CD4-positive, alpha-beta T cell treated with Interferon gamma for 1 hour (primary cell): ENCODE measurements around the gene PBX3.
A peak's percentile ranks its signal among the peaks of the same experiment; 100 is the strongest.
"Not testable (repeated sequence)": the region's sequence is repeated elsewhere in the genome, so short reads cannot be mapped to it uniquely, and the experiment has no call there.

ENCODE experiments used
- DNase-seq: peaks from one replicate; pipeline ENCODE4 v3.0.0-alpha.2; 2020

Gene PBX3

DNA sequence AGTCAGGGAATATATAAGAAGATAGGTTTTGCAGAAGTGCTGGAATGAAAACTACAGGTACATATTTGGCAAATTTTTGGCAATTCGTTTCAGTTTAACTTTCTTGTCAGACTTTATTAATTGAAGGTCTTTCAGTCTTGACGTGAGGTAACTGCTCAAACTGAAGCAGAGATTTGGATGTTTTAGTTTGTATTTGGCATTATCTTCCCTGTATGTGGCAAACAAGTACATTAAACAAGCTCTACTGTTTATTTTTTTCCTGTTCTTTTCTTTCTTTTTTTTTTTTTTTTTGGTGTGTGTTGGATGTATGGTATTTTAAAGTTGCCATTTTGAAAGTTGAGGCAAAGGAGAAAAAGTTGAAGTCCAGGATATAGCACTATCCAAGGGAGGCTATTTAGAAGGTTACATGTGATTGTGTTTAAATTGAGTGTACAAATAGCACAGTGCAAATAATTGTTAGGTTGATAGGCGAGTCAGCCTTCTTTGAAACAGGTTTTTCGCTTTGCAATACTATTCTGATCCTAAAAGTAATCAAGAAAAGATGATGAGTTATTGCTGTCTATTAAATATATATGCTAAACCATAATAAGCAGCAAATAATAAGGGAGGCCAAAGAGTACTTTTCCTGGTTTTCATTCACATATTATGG lies 2.2 kb downstream of the PBX3 start:
- DNase-seq: no peak

DNA sequence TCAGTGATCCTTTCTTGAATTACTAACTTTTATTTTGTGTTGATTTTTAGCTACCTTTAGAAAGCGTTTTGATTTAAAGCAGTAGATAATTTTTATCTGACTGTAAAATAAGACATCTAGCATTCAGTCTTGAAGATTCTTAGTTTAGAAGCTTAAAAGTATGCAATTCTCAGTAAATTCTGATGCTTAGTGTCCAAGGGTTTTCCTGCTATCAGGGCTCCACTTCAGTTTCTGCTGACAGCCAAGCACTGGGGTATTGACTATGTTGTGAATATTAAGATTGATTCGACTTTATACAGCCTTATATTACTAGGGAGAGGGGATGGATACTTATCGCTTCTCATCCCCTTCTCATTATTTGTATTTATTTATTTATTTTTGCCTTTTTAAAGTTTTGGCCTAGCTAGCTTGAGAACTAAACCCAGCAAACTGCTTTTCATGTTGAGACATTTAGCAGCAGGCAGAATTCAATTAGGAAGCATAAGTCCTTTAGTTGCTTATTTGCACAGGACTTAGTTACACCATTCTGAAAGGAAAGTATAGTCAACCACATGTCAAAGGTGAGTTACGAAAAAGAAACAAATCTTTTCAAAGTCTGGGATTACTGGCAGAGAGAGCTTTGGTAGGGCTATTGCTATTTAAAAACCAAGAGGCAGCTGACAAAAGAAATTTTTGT lies 2.9 kb downstream of the PBX3 start:
- DNase-seq: no peak

DNA sequence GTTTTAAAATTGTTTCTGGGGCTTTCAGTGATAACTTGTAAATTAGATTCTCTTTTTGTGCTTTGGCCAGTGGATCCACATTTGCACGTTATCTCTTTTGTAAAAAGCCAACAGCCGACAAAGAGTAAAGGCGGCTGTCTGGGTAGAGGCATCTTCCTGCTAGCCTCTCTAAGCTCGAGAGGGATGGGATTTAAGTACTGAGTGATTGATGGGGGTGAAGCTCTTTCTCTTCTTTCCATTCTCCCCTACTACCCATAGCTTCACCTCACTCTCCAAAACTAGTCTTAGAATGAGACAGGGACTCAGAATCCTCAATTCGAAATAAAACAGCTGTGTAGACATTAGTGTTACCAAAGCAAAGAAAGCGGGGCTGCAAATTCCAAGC lies 3.4 kb downstream of the PBX3 start:
- DNase-seq: no peak

- no peak for DNase-seq
Observed at GRCh38 chr9:125752070-125752628, 5.0 kb downstream of the PBX3 start.

DNA sequence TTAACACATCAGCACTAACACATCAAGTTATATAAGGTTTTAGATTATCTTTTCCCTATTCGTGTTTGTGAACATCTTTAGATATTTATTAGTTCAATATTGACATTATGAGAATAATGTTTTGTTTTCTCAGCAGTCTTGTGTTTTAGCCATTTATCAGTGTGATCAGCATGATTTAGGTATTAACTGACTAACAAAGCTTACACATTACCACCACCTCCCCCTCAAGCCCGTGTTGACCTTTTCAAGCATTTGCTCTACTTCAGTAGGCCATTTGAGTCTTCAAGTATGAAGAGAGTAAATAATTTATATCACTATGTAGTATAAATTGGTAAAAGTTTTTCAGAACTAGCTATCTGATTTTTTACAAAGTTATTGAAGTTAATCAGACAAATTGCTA lies 6.9 kb downstream of the PBX3 start:
- DNase-seq: no peak

DNA sequence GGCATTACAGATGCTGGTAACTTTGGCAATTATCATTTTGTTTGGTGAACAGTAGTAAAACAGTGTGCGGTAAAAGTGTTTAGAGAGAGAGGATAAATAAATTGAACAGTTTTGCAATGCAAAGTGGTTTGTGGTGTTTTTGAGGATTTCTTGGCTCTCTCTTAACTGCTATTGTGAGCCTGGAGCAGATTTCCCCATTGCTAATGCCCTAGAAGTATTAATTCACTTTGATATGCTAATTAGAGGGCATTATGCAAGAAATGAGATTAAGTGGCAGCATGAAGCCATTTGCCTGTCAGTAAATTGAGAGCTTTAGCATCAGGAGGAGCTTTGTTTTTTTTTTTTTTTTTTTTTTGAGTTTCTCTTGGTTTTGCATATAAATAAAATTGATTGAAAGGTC lies 8.2 kb downstream of the PBX3 start:
- DNase-seq: no peak

GRCh38 chr9:125756518-125756917 lies 9.3 kb downstream of the PBX3 start:
- DNase-seq: no peak

DNA sequence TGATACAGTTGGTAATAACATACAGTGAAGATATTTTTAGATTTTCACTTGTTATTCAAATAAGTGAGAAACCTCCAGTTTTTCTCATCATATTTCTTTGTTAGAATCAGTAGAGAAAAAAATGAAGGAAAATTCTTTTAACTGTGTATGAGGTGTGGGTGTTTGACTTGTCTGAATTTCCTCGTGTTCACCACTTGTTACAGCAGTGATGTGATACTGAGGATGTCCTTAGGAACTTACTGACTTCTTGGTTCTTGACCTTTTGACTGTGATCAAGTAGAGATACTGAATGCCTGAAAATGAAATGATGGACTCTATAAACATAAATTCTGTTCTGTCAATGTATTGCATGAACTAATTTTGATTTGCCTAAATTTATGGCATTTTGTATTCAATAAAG lies 10.7 kb downstream of the PBX3 start:
- DNase-seq: no peak

DNA sequence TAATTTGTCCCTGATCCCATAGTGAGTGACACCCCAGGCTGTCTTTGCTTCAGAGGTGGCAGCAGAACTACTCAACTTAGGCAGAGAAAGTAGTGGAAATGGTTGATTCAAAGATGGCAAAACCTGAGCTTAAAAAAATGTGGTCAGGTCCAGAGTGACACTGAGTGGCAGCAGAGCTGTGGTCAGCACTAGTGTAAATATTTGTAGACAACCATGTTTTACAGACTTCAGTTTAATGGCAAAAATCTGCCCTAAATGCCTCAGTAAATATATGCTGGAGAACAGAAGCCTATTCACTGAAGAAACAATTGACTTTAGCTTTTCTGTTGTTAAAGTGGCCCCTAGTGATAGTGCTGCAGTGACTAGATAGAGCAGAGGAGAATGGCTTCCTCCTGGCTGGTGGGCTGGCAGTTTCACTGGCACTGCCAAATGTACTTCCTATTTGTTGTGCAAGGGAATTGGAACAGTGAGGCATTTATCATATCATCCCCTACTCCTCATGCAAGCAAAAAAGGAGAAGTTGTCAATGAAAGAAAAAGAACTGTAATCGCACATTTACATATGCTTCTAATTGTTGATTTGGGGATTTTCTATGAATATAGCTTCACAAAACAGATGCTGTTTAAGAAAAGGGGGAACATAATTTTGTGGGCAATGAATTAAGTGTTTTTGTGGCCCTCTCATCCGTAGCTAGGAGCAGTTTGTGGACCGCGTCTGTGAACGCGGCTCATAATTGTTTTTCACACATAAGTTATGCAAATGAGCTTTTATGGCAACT lies 12.0 kb downstream of the PBX3 start:
- DNase-seq: peak; percentile 30

- DNase-seq: no peak
Observed at GRCh38 chr9:125759764-125760129, 12.6 kb downstream of the PBX3 start.

DNA sequence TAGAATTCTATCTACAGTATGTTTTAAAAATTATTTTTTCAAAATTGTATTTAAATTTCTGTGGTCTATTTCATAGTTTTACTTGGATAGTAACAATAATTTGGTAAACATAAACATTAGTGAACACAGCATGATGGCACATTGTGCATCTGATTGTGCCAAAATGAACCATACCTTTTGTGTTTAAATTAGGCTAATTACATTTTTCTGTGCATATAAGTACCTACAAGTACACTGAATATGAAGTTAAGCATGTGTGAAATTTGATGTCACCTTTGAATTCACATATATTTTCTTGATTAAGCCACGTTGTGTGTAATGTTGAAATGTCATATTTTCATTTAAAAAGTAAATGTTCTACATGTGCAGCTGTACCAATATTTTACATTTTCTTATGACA lies 13.4 kb downstream of the PBX3 start:
- no peak for DNase-seq

DNA sequence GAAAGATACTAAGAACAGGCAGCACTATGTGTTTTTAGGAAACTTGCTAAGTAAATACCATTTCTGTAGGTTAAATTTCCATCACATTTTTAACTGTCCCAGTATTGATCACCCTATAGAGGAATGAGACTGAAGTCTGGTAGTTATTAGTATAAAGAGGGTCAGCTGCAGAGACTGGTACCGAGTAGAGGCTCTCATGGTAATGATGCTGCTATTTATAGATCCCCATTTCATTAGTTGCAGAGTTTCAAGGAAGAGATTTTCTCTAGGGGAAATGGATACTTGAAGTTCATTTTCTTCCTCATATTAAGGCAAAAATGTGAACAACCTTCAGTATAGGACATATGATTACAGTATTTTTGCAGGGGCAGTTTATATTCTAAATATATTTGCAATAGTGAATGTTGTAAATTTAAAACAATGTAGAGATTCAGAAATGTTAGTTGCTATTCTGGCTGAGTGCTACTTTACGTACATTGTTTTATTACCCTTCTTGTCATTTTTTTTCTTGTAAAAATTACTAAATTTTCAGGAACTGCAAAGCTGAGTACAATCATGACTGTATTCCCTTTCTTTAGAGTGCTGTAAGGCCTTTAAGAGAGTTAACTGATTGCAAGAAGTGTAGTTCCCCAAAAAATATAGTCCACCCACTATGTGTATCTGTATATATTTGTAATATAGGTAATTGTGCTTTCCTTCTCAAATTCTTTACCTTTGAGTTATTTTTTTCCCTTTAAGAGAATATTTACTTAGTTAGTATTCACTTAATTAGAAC lies 14.7 kb downstream of the PBX3 start:
- DNase-seq: no peak

DNA sequence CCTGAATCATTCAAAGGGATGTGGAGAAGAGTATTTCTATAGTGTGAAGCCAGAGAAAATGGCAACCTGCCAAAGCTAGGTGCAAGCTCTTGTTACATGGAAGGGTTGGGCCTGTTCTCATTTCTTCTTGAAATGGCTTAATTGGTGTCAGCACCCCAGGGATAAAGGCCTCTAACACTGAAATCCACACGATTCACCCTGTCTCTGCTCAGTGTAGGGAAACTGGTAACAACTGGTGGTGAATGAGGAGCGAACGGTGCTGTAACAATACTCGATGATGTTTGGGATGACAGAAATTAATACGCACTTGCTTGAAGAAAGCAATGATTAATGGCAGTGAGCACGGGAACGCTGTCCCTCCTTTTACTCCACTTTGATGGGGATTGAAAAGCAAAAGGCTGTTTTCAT lies 16.2 kb downstream of the PBX3 start:
- no peak for DNase-seq

- no peak for DNase-seq
Observed at GRCh38 chr9:125764198-125764597, 17.0 kb downstream of the PBX3 start.

GRCh38 chr9:125766468-125767221 lies 19.5 kb downstream of the PBX3 start:
- no peak for DNase-seq

DNA sequence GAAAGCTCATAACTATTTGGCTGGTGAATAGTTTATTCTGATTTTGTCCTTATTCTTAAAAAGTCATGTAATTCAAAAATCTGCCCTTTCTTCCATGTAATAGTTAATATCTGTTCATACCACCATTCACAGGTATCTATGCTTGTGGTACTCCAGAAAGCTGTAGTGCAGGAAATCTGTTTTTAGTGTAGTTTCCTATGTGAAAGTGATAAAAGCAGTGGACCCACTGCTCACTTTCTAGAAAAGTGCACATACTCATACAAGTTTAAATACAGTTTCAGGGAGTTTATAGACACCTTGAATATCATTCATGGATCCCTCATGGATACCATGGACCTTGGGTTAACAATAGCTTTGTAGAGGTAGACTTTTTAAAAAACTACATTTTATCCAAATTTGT lies 20.2 kb downstream of the PBX3 start:
- DNase-seq: no peak

DNA sequence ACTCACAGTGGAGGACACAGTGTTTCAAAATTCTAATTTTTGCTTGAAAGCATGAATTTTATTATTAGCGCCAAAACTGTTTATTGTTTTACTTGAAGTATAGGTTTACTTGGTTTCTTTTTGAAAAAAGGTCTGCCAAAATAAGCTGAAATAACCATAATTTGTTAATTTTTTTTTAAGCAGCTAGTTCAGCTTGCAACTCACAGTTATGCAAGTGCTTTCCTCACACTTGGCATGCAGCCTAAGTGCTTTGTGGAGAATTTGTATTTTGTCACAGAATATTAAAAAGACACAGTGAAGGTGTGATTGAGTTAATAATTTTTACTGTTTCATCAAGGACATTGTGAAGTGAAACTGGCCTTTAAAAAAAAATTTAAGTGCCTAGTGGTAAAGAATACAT lies 21.6 kb downstream of the PBX3 start:
- no peak for DNase-seq

- no peak for DNase-seq
Observed at GRCh38 chr9:125771037-125771436, 23.9 kb downstream of the PBX3 start.

- DNase-seq: no peak
Observed at GRCh38 chr9:125772740-125773139, 25.6 kb downstream of the PBX3 start.

DNA sequence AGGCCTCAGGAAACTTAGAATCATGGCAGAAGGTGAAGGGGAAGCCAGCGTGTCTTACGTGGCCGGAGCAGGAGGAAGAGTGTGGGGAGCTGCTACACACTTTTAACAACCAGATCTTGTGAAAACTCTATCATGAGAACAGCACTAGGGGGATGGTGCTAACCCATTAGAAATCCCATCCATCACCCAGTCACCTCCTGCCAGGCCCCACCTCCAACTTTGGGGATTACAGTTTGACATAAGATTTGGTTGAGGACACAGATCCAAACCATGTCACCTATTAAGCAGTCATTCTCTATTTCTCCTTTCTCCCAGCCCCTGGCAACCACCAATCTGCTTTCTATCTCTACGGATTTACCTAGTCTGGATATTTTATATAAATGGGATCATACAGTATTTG lies 26.9 kb downstream of the PBX3 start:
- DNase-seq: no peak

DNA sequence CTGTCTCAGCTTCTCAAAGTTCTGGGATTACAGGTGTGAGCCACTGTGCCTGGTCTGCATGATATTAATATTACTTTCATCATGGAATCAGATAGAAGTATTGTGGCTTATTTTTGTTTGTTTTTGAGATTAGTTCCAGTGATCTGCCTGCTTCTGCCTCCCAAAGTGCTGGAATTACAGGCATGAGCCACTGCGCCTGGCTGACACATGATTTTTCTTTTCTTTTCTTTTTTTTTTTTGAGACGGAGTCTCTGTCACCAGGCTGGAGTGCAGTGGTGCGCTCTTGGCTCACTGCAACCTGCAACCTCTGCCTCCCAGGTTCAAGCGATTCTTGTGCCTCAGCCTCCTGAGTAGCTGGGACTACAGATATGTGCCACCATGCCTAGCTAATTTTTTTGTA lies 29.6 kb downstream of the PBX3 start:
- DNase-seq: not testable (repeated sequence)

- DNase-seq: not testable (repeated sequence)
Observed at GRCh38 chr9:125778538-125779219, 31.5 kb downstream of the PBX3 start.
